Activated CD8-positive, alpha-beta T cell treated with anti-CD3 and anti-CD28 coated beads, Interleukin-2, amount 10 ng/mL, durations not matched to agents 7 days and 5 days (primary cell): ENCODE measurements around the gene LENEP. TPM values are rescaled to one million over a fixed set of nuclear protein-coding genes. Genes with fewer than 3 reads are reported as not detected.

Source experiments
- ATAC-seq: fragments of 150-1000 bp; cut with Tn5 transposase; one replicate; pipeline ENCODE4 v1.10.0; 2021; ENCODE audit warnings: moderate library complexity
- CTCF ChIA-PET: fragments of 350-600 bp; sonication (Branson Sonifier 250); formaldehyde crosslinking; loops from one replicate; lab custom pipeline; 2021; ENCODE audit warnings: antibody characterized with exemption; lab: Charles Lee
- POLR2A ChIA-PET: fragments of 350-600 bp; sonication (Branson Sonifier 250); formaldehyde crosslinking; loops from one replicate; lab custom pipeline; 2021; ENCODE audit warnings: antibody characterized with exemption; lab: Charles Lee
- DNase-seq: peaks from one replicate; pipeline ENCODE4 v3.0.0-alpha.2; 2020
- H3K27ac Mint-ChIP-seq: one replicate; pipeline ENCODE4 v1.8.0; 2021; ENCODE audit warnings: mild to moderate bottlenecking, mixed read lengths
- H3K27me3 Mint-ChIP-seq: one replicate; pipeline ENCODE4 v1.8.0; 2021; ENCODE audit warnings: low read depth, mixed read lengths
- H3K36me3 Mint-ChIP-seq: one replicate; pipeline ENCODE4 v1.8.0; 2021; ENCODE audit warnings: low read depth, mixed read lengths
- H3K4me1 Mint-ChIP-seq: one replicate; pipeline ENCODE4 v1.8.0; 2021; ENCODE audit warnings: low read depth, mixed read lengths
- H3K4me3 Mint-ChIP-seq: one replicate; pipeline ENCODE4 v1.8.0; 2021; ENCODE audit warnings: mild to moderate bottlenecking, mixed read lengths
- H3K9me3 Mint-ChIP-seq: one replicate; pipeline ENCODE4 v1.8.0; 2022; ENCODE audit warnings: mixed read lengths; ENCODE audit not compliant: insufficient read depth
- total RNA-seq, 2 experiments: library from RNA; stranded (reverse); gene quantifications; one replicate each; pipeline ENCODE4 v1.2.3, GENCODE V29; 2021

The LENEP gene
- 1 to 10 TPM in 1 of 2 experiments, under 1 TPM in 1; 0.91 to 1.1 TPM for total RNA-seq

DNA sequence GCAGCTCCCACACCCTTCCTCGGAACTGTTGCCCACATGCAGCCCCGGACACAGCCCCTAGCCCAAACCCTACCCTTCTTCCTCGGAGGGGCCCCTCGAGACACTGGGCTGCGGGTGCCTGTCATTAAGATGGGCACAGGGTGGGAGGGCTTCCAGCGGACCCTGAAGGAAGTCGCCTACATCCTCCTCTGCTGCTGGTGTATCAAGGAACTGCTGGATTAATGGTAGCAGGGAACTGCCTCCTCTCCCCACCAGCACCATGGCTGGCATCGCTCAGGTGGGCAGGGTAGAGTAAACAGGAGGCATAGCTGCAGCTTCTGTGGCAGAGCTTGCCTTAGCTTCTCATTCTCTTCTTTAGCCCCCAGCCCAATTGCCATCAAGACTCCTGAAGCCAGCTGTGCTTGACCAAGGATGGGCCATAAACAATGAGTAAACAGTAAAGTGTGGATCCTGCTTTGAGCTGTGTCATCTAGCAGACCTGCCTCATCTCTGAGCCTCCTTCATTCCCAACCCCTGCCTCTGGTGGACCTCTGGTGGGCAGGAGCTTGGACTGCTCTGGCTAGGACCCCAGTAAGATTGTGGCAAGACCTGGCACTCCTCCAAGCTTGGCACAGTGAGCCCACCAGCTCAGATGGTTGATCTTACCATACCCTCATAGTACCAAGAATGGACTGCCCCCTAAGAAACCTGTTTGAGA, at the start of gene LENEP:
Gene LENEP (plus strand): TSS at position 15 of the 697 bp plus-strand sequence. CDS start 22 bp downstream, at position 37.
- CTCF ChIA-PET: interaction anchor here (0.7 to 5.4 kb wide), 13 partner anchors 10 to 434 kb away, joined by 3 to 35 read pairs (median 4); partner anchors contain the start of genes ADAM15, FLAD1, KRTCAP2 and PBXIP1
- no peaks in the 10 kb centered on the region for H3K9me3 Mint-ChIP-seq
- peaks cover 27% of the 10 kb centered on the region for H3K4me1 Mint-ChIP-seq
- H3K27me3 Mint-ChIP-seq: no peaks in the 10 kb centered on the region
- no peak within 1 kb of the TSS for H3K4me3 Mint-ChIP-seq
- H3K27ac Mint-ChIP-seq: no peak within 1 kb of the TSS
- no peak for ATAC-seq
- POLR2A ChIA-PET: interaction anchor here (0.8 to 4.2 kb wide), 4 partner anchors 10 to 57 kb away, joined by 3 to 28 read pairs (median 6); partner anchors contain the start of genes CKS1B, FLAD1 and PMVK
- peaks cover 20% of the 10 kb centered on the region for H3K36me3 Mint-ChIP-seq
- no peak for DNase-seq

GRCh38 chr1:154943649-154944400, 49.6 kb upstream of the LENEP start:
- H3K4me3 Mint-ChIP-seq: peak overlapping the region; percentile 10
- ATAC-seq (peak; percentile 17), DNase-seq (peak; percentile 58)

GRCh38 chr1:154944401-154945159, 48.8 kb upstream of the LENEP start:
- H3K4me1 Mint-ChIP-seq: peaks cover 53% of the 10 kb centered on the region
- CTCF ChIA-PET: interaction anchor here (0.9 to 1.7 kb wide), 18 partner anchors 17 to 289 kb away, joined by 3 to 10 read pairs (median 4); partner anchors contain the start of genes CKS1B and FLAD1
- H3K27ac Mint-ChIP-seq: peak overlapping the region; percentile 91
- POLR2A ChIA-PET: interaction anchor here (1.0 to 2.6 kb wide), 3 partner anchors 8 to 207 kb away, joined by 3 to 8 read pairs (median 8); partner anchors contain the start of genes CKS1B and PMVK
- no peak for ATAC-seq
- H3K27me3 Mint-ChIP-seq: no peaks in the 10 kb centered on the region
- H3K36me3 Mint-ChIP-seq: peaks cover 17% of the 10 kb centered on the region
- no peak overlapping the region for H3K4me3 Mint-ChIP-seq
- no peaks in the 10 kb centered on the region for H3K9me3 Mint-ChIP-seq
- no peak for DNase-seq

More at GRCh38 chr1:154943649-154944400, 49.6 kb upstream of the LENEP start:
- ChIA-PET POLR2A (interaction anchor here (1.0 to 2.6 kb wide), 3 partner anchors 16 to 206 kb away, joined by 3 to 8 read pairs (median 3); partner anchors contain the start of gene CKS1B), CTCF (interaction anchor here (0.9 to 1.7 kb wide), 16 partner anchors 16 to 74 kb away, joined by 3 to 10 read pairs (median 4); partner anchors contain the start of genes CKS1B and FLAD1)
- peaks cover 12% of the 10 kb centered on the region for H3K36me3 Mint-ChIP-seq
- no peaks in the 10 kb centered on the region for H3K9me3 Mint-ChIP-seq
- no peaks in the 10 kb centered on the region for H3K27me3 Mint-ChIP-seq
- H3K27ac Mint-ChIP-seq: peak overlapping the region; percentile 91
- peaks cover 55% of the 10 kb centered on the region for H3K4me1 Mint-ChIP-seq

DNA sequence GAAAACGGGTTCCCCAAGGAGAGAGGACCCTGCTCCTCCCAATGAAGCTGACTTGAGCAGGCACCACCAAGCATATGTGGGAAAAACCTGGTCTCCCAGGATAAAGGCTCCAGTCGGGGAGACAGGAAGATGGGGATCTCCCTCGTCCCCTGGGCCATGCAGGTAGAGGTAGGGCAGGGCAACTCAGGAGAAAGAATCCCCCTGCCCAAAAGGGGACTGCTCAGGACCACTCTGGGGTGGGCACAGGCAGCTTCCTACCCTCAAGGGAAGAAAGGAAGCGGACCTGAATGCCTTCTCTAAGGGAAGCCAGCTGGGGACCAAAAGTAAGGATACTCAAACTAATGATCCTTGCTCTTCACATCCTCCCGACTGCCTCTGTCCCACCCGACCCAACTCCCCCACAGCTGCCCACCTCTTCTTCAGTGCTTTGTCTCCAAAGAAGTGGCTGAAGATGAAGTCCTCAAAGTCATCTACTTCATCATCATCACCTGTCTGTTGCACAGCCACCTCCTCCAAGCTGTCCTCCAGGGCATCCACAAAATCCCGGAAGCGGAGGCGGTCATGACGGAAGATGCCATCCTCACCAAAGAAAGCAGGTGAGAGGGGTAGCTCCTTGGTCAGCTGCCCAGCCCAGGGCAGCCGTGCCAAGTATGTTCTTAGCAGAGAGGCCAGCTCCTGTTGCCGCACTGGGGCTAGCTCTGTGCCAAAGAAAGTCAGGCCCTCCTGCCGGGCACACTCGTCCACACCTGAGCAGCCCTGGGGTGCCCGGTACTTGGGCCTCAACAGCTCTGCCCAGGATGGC, 48.0 kb upstream of the LENEP start:
- no peak overlapping the region for H3K4me3 Mint-ChIP-seq
- ChIA-PET CTCF (interaction anchor here (0.9 to 1.7 kb wide), 9 partner anchors 20 to 464 kb away, joined by 3 to 10 read pairs (median 3); no protein-coding TSS in a partner anchor), POLR2A (interaction anchor here (1.7 to 2.6 kb wide), 2 partner anchors 9 to 29 kb away, joined by 8 read pairs; partner anchors contain the start of genes CKS1B and PMVK)
- no peaks in the 10 kb centered on the region for H3K27me3 Mint-ChIP-seq
- DNase-seq: no peak
- no peaks in the 10 kb centered on the region for H3K9me3 Mint-ChIP-seq
- no peak overlapping the region for H3K27ac Mint-ChIP-seq
- H3K36me3 Mint-ChIP-seq: peaks cover 18% of the 10 kb centered on the region
- no peak for ATAC-seq
- H3K4me1 Mint-ChIP-seq: peaks cover 48% of the 10 kb centered on the region

DNA sequence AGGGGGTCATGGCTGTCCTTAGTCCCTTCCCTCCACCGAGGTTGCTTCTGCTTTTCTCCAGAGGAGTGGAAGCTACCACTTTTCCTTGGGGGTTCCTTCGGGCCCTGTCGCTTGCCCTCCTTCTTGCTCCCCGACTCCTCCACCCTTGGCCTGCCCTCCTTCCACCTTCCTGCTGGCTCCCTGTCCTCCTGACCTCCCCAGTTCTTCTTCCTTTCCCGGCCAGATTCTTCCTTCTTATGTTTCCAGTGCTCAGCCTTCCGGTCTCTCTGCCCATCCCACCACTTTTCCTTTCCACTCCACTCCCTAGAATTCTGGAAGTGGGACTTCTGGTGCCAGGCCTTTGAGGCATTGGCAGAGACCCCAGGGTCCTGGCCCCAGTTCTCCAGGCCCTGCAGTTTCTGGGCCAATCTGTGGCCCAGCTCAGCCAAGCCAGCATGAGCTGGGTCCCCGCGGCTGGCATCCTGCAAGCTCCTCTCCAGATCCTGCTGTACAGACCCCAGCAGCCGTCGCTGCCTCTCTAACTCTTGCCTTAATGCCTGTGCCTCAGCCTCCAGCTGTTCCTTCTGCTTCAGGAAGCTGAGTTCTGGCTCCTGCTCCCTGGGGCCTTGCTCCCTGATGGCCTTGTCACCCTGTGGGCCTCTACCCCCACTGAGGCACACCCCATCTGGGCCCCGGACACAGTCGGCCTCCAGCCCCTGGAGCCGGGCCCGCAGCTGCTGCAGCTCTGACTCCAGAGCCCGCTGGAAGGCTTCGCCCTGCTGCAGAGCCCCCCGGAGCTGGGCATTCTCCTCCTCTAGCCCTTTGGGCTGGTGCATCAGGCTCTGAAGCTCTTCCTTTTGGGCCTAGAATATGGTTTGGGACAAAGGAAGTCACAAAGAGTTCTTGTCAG, 47.2 kb upstream of the LENEP start:
- peaks cover 47% of the 10 kb centered on the region for H3K4me1 Mint-ChIP-seq
- POLR2A ChIA-PET: interaction anchor here (1.7 to 2.6 kb wide), 2 partner anchors 10 to 28 kb away, joined by 8 read pairs; partner anchors contain the start of genes CKS1B and PMVK

GRCh38 chr1:154948079-154948478, 45.3 kb upstream of the LENEP start:
- DNase-seq: no peak
- POLR2A ChIA-PET: interaction anchor here (0.6 to 1.3 kb wide), 5 partner anchors 8 to 26 kb away, joined by 3 to 4 read pairs (median 3); partner anchors contain the start of gene PYGO2
- CTCF ChIA-PET: no interaction called here
- ATAC-seq: no peak
- Mint-ChIP-seq H3K4me3 (no peak overlapping the region), H3K4me1 (peaks cover 47% of the 10 kb centered on the region), H3K36me3 (peaks cover 34% of the 10 kb centered on the region), H3K9me3 (no peaks in the 10 kb centered on the region), H3K27ac (no peak overlapping the region), H3K27me3 (no peaks in the 10 kb centered on the region)

More for the DNA sequence above, 47.2 kb upstream of the LENEP start:
- H3K36me3 Mint-ChIP-seq: peaks cover 24% of the 10 kb centered on the region
- H3K27ac Mint-ChIP-seq: peak overlapping the region; percentile 61
- no peak for DNase-seq
- H3K9me3 Mint-ChIP-seq: no peaks in the 10 kb centered on the region
- no peaks in the 10 kb centered on the region for H3K27me3 Mint-ChIP-seq
- no peak for ATAC-seq
- CTCF ChIA-PET: interaction anchor here (0.9 to 1.1 kb wide), 4 partner anchors 53 to 465 kb away, joined by 3 to 4 read pairs (median 3); no protein-coding TSS in a partner anchor
- H3K4me3 Mint-ChIP-seq: no peak overlapping the region

GRCh38 chr1:154951901-154952657, 41.3 kb upstream of the LENEP start:
- ChIA-PET CTCF (interaction anchor here (0.7 to 6.1 kb wide), 14 partner anchors 9 to 161 kb away, joined by 3 to 51 read pairs (median 4); partner anchors contain the start of genes ADAM15, FLAD1 and PYGO2), POLR2A (interaction anchor here (0.8 to 6.2 kb wide), 5 partner anchors 9 to 361 kb away, joined by 3 to 77 read pairs (median 6); partner anchors contain the start of genes CKS1B, PMVK and PYGO2)
- ATAC-seq: peak; percentile 28
- Mint-ChIP-seq H3K4me3 (peak overlapping the region; percentile 79), H3K9me3 (no peaks in the 10 kb centered on the region), H3K36me3 (peaks cover 35% of the 10 kb centered on the region), H3K27me3 (no peaks in the 10 kb centered on the region), H3K4me1 (peaks cover 69% of the 10 kb centered on the region), H3K27ac (peak overlapping the region; percentile 96)
- peak; percentile 76 for DNase-seq

DNA sequence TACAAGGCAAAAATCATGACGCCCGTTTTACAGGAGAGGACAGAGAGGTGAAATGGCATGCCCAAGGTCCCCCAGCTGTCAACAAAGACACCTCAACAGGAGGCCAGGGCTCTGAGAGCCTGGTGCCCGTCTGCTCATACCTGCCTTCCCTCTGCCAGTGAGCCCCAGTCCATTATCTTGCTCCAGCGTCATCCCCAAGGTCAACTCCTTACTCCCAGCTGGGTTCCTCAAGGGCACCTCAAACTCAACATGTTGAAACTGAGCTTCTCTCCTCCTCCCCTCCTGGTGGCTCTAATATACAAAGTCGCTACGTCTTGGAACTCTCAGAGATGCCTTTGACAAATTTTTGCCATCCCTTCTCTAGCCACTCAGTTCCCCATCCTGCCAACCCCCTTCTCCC, 40.7 kb upstream of the LENEP start:
- Mint-ChIP-seq H3K4me3 (peak overlapping the region; percentile 79), H3K36me3 (peaks cover 35% of the 10 kb centered on the region), H3K27ac (peak overlapping the region; percentile 96), H3K27me3 (no peaks in the 10 kb centered on the region), H3K4me1 (peaks cover 73% of the 10 kb centered on the region), H3K9me3 (no peaks in the 10 kb centered on the region)
- POLR2A ChIA-PET: interaction anchor here (0.9 to 6.2 kb wide), 5 partner anchors 9 to 101 kb away, joined by 3 to 77 read pairs (median 6); partner anchors contain the start of genes CKS1B, FLAD1, PMVK and PYGO2
- CTCF ChIA-PET: interaction anchor here (1.0 to 6.1 kb wide), 9 partner anchors 9 to 161 kb away, joined by 3 to 51 read pairs (median 5); partner anchors contain the start of gene PYGO2
- ATAC-seq (no peak), DNase-seq (no peak)
